Suprapubic skin (tissue), 4 donors: ENCODE measurements around the gene ESPL1. TPM values are rescaled to one million over a fixed set of nuclear protein-coding genes. Genes with fewer than 3 reads are reported as not detected.

Source experiments
- DNase-seq, 2 donors: peaks; one replicate each; pipeline ENCODE4 v3.0.0-alpha.2; 2019; ENCODE audit warnings: low spot score in 2 of 2
- H3K27ac ChIP-seq: fragments of 200-600 bp; sonication (generic); one replicate; pipeline ENCODE4 v1.5.1; 2019
- H3K27me3 ChIP-seq: fragments of 200-600 bp; sonication (generic); one replicate; pipeline ENCODE4 v1.5.1; 2019
- H3K36me3 ChIP-seq: fragments of 200-600 bp; sonication (generic); one replicate; pipeline ENCODE4 v1.5.1; 2019
- H3K4me1 ChIP-seq: fragments of 200-600 bp; sonication (generic); one replicate; pipeline ENCODE4 v1.5.1; 2019
- H3K4me3 ChIP-seq: fragments of 200-600 bp; sonication (generic); one replicate; pipeline ENCODE4 v1.5.1; 2019; ENCODE audit warnings: mild to moderate bottlenecking
- H3K9me3 ChIP-seq: fragments of 200-600 bp; sonication (generic); one replicate; pipeline ENCODE4 v1.5.1; 2019
- EP300 ChIP-seq: sonication (generic); formaldehyde crosslinking; IDR thresholded peaks from one replicate; pipeline ENCODE4 v1.6.1; 2017; ENCODE audit warnings: antibody characterized with exemption
- POLR2A ChIP-seq, 2 donors: fragments of 450-650 bp; IDR thresholded peaks; one replicate each; pipeline ENCODE4 v1.6.1; 2017; ENCODE audit warnings: antibody characterized with exemption in 2 of 2, mild to moderate bottlenecking in 2 of 2, moderate library complexity in 2 of 2
- POLR2AphosphoS5 ChIP-seq, 3 donors: sonication (generic); formaldehyde crosslinking; IDR thresholded peaks; one replicate each; pipeline ENCODE4 v1.6.1; 2017; ENCODE audit warnings: antibody characterized with exemption in 3 of 3
- WGBS: methylation state at CpG from one replicate; pipeline ENCODE4 v1.1.5; 2018; 5-methylcytosine and 5-hydroxymethylcytosine counted together
- total RNA-seq, 4 donors: library from RNA; depleted of rRNA; stranded (reverse); fragments of >200 nt; gene quantifications; one replicate each; pipeline ENCODE4 v1.1.0, GENCODE V29; 2016
- TF ChIP-seq, protein P1 (sequence below), 2 donors: fragments of 200-600 bp in 1 of 2; fragments of 450-650 bp in 1 of 2; sonication (generic) in 1 of 2; IDR thresholded peaks; one replicate each; pipeline ENCODE4 v1.5.1; 2016 to 2019; ENCODE audit warnings: antibody characterized with exemption in 2 of 2, mild to moderate bottlenecking in 1 of 2, moderate library complexity in 1 of 2

ESPL1 gene
- total RNA-seq, 4 donors from 2014 or later: 5.7 to 10.6 (median 6.1) TPM

DNA sequence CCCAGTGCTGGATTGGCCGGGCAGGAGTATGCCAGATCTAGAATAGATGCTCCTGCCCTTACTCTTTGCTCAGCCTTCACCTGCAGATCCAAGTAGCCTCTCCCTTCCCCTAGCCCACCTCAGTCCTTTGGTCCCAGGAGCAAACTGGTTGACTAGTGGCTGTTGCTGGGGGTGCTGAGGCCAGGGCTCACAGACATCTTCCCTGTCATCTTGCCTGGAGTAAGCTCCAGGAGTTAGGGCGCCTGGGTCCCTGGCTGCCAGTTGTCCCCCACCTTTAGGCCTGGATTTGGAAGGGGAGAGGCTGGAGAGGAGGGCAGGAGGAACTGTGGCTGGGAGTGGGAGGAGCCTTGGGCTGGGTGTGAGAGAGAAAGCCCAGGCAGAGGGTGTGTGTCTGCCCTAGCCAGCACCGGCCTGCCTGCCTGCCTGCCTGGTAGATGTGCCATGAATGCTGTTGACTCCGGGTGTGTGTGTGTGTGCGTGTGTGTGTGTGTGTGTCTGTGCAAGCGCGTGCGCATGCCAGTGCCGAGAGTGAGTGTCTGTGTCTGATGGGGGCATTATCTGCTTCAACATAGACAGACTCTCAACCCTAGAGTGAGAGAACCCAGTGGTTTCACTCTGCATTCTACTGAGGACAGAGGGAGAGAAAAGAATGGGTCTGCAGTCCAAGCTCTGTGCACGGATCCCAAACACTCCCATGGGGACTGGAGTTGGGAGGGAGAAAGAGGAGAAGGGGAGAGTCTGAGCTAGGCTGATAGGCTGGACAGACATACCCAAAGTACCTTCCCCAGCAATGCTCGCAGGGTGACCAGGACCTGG, 35.2 kb upstream of the ESPL1 start:
- peak overlapping the region; percentile 68 for H3K4me3 ChIP-seq
- peak overlapping the region; percentile 99 for H3K27ac ChIP-seq
- DNase-seq: peak in 1 of 2 donors; percentile 82
- peaks cover 89% of the 10 kb centered on the region for H3K4me1 ChIP-seq
- TF ChIP-seq POLR2AphosphoS5 (IDR thresholded peaks at IDR 0.05) (no peak), POLR2A (IDR thresholded peaks at IDR 0.05) (no peak), EP300 (no peak)
- TF ChIP-seq, protein P1, sequence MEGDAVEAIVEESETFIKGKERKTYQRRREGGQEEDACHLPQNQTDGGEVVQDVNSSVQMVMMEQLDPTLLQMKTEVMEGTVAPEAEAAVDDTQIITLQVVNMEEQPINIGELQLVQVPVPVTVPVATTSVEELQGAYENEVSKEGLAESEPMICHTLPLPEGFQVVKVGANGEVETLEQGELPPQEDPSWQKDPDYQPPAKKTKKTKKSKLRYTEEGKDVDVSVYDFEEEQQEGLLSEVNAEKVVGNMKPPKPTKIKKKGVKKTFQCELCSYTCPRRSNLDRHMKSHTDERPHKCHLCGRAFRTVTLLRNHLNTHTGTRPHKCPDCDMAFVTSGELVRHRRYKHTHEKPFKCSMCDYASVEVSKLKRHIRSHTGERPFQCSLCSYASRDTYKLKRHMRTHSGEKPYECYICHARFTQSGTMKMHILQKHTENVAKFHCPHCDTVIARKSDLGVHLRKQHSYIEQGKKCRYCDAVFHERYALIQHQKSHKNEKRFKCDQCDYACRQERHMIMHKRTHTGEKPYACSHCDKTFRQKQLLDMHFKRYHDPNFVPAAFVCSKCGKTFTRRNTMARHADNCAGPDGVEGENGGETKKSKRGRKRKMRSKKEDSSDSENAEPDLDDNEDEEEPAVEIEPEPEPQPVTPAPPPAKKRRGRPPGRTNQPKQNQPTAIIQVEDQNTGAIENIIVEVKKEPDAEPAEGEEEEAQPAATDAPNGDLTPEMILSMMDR (IDR thresholded peaks at IDR 0.05): no peak
- WGBS: 11% methylated on average over 8 of the region's 11 CpGs
- H3K36me3 ChIP-seq: peaks cover 4% of the 10 kb centered on the region
- no peaks in the 10 kb centered on the region for H3K27me3 ChIP-seq
- no peaks in the 10 kb centered on the region for H3K9me3 ChIP-seq

DNA sequence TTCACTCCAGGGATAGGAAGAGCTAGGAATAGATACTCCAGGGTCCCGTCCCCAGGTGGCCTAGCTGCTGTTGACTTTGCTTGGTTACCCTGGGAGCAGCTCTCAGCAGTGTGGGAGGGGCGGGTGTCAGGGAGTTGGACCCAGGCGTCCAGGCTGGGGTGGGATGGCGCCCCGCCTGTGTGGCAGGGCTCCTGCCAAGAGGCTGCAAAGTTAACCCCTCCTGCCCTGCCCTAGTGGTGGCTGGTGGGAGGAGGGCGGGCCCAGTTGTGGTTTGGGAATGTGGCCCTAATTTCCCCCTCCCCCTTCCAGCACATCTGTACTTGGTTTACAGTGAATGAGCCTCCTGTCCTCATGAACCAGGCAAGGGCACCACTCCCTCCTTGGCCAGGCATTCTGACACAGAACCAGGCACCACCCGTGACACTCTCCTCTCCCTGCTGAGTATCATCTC, 34.4 kb upstream of the ESPL1 start:
- Histone ChIP-seq H3K27me3 (no peaks in the 10 kb centered on the region), H3K4me3 (peak overlapping the region; percentile 68), H3K36me3 (no peaks in the 10 kb centered on the region), H3K27ac (peak overlapping the region; percentile 99), H3K4me1 (peaks cover 81% of the 10 kb centered on the region), H3K9me3 (no peaks in the 10 kb centered on the region)
- no peak for DNase-seq
- no peak for TF ChIP-seq EP300
- TF ChIP-seq POLR2A (IDR thresholded peaks at IDR 0.05): no peak
- no peak for TF ChIP-seq POLR2AphosphoS5 (IDR thresholded peaks at IDR 0.05)
- TF ChIP-seq, protein P1 (IDR thresholded peaks at IDR 0.05): no peak
- 16% methylated on average over 4 of the region's 7 CpGs for WGBS

DNA sequence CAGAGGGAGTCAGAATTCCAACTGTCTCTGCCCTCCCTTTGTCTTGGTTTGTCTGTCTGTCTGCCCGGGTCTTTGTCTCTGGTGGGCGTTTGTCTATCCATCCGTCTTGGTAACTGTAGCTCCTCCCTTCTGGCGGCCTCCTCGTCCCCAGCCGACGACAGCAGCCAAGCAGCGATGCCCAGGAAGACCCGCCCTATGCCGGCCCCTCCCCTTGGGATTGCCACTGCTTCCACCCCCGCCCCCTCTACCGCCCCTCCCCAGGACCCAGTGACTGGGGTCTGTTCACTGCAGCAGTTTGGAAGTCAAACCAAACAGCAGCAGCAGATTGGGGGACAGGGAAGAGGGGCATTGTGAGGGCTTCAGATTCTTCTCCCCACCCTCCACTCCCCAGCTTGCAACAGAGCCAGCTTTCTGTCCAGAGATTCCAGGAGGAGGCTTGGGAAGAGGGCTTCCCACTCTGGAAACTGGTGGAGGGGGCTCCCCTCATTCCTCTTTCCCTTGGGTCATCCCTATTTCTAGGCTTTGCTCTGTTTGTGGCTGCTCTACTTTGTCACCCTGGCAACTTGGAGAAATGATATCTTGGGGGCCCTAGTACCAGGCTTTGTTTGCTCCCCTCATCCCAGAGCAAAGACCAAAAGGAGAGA, 33.7 kb upstream of the ESPL1 start:
- peaks cover 75% of the 10 kb centered on the region for H3K4me1 ChIP-seq
- no peaks in the 10 kb centered on the region for H3K27me3 ChIP-seq
- no peaks in the 10 kb centered on the region for H3K9me3 ChIP-seq
- 9% methylated on average over 11 of the region's 12 CpGs for WGBS
- H3K36me3 ChIP-seq: no peaks in the 10 kb centered on the region
- DNase-seq: no peak
- TF ChIP-seq POLR2A (IDR thresholded peaks at IDR 0.05) (no peak), POLR2AphosphoS5 (IDR thresholded peaks at IDR 0.05) (no peak), EP300 (no peak)
- TF ChIP-seq, protein P1 (IDR thresholded peaks at IDR 0.05): no peak
- peak overlapping the region; percentile 99 for H3K27ac ChIP-seq
- no peak overlapping the region for H3K4me3 ChIP-seq

DNA sequence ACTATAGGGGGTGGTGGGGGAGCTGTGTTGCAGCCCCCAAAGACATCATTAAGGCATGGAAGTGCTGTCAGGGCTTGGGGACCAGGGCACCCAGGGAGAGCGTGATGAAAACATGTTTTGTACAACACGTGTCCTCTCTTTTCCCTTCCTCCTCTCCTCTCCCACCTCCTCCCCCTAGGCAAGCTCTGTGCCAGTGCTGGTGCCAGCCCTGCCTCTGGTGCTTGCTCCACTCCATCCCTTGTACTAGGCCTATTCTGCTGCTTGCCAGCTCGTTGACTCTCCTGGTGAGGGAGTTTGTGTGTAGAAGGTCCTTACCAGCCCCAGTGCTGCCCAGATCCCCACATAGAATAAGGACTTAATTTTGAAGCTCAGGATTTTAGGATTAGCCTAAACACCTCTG, 32.9 kb upstream of the ESPL1 start:
- TF ChIP-seq POLR2A (IDR thresholded peaks at IDR 0.05) (no peak), EP300 (no peak), POLR2AphosphoS5 (IDR thresholded peaks at IDR 0.05) (no peak)
- TF ChIP-seq, protein P1 (IDR thresholded peaks at IDR 0.05): no peak
- Histone ChIP-seq H3K27me3 (no peaks in the 10 kb centered on the region), H3K9me3 (no peaks in the 10 kb centered on the region), H3K4me1 (peaks cover 67% of the 10 kb centered on the region), H3K4me3 (no peak overlapping the region), H3K36me3 (no peaks in the 10 kb centered on the region), H3K27ac (peak overlapping the region; percentile 99)
- WGBS: 49% methylated on average over 3 of the region's 3 CpGs
- no peak for DNase-seq
